ENCODE data around the gene OPCML.

GRCh38 chr11:132913886-132914285 lies 618.4 kb downstream of the OPCML start:
- TF ChIP-seq CTCF (IDR thresholded peaks at IDR 0.05; ENCODE audit: insufficient read depth, low read length, poor library complexity, severe bottlenecking) = no peak
- TF ChIP-seq EZH2phosphoT487 (conservative IDR thresholded peaks at IDR 0.05; ENCODE audit: low read length) = no peak
